SH-SY5Y (cell line): ENCODE results near the gene CAMKK2.

Experiments used
- GATA2 ChIP-seq: IDR thresholded peaks from 2 replicates; pipeline ENCODE4 v1.6.1; 2011; ENCODE audit warnings: mild to moderate bottlenecking, low read depth, low read length
- GATA3 ChIP-seq: IDR thresholded peaks from 2 replicates; pipeline ENCODE4 v1.6.1; 2011; ENCODE audit warnings: low read depth, mild to moderate bottlenecking, low read length, moderate library complexity

DNA sequence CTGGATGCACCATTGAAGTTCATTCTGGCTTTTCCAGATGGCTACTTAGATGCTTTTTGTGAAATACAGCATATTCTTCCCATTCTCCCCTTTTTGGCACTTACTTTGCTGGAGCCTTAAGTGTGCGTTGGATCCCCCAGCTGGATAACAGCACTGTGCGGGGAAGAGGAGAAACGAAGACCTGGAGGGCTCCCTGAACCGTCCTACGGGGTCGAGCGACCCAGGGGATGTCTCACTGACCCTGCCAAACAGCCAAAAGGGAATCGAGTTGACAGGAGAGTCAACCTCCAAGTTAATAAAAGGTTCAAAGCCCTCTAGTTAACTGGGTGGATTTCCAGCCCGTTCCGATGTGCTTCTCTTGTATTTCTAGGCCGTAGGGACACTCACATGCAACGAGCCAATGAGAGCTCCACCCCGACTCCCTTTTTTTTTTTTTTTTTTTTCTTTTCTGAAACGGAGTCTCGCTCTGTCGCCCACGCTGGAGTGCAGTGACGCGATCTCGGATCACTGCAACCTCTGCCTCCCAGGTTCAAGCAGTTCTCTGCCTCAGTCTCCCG, 1.0 kb upstream of the CAMKK2 start:
- TF ChIP-seq GATA2 = no peak
- no peak for TF ChIP-seq GATA3
